Kidney tubule cell (primary cell): ENCODE results near the gene LY6G6D.
"Not testable (repeated sequence)": the region's sequence is repeated elsewhere in the genome, so short reads cannot be mapped to it uniquely, and the experiment has no call there.

ENCODE experiments used
- DNase-seq: peaks from one replicate; pipeline ENCODE4 v3.0.0-alpha.2; 2018; ENCODE audit warnings: low spot score

Gene LY6G6D

GRCh38 chr6:31692353-31692752 lies 22.8 kb upstream of the LY6G6D start:
- DNase-seq = no peak

- no peak for DNase-seq
Observed at GRCh38 chr6:31692886-31693285, 22.3 kb upstream of the LY6G6D start.

DNA sequence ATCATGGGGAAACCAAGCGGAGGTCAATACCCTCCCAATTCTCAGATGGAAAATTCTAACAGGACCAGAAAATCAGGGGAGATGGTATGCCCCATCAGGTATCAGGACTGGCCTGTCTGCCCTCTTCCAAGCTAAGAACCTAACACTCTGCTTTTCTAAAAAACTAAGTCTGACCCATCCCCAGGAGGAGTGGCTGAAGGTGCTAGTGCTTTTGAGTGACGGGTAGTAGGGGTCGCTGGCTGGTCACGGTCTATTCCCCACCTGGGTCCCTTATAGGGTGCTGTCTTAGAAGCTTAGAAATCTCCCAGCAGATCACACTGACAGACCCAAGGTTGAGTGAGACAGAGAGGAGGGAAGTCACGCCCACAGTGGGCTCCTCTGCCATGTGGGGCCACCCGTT lies 21.6 kb upstream of the LY6G6D start:
- DNase-seq = no peak

GRCh38 chr6:31697555-31697954 lies 17.6 kb upstream of the LY6G6D start:
- DNase-seq = peak; percentile 22

- DNase-seq = no peak
Observed at GRCh38 chr6:31700740-31701401, 14.3 kb upstream of the LY6G6D start.

- DNase-seq = peak; percentile 13
Observed at GRCh38 chr6:31701666-31702404, 13.3 kb upstream of the LY6G6D start.

GRCh38 chr6:31702405-31702818 lies 12.7 kb upstream of the LY6G6D start:
- DNase-seq = no peak

GRCh38 chr6:31702819-31703716 lies 12.1 kb upstream of the LY6G6D start, which contains the start of gene ABHD16A:
TSS of gene ABHD16A (minus strand) at chr6:31703324. CDS start at chr6:31703281, 43 bp downstream.
- peak; percentile 97 for DNase-seq

DNA sequence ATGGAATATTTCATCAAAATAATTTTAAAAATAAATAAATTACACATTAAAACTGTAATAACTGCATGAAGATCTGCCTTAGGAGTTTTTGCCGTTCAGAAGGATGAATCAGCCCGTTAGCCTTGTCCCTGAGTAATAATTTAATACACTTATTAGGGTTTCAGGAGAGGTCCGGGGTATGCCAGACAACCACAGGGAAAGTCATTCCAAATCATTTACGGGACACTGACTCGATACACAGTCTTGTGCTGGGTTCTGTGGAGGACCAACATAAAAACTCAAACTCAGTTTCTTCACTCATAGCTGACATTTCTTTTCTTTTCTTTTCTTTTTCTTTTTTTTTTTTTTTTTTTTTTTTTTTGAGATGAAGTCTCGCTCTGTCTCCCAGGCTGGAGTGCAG lies 9.2 kb upstream of the LY6G6D start:
- no peak for DNase-seq

- no peak for DNase-seq
Observed at GRCh38 chr6:31706599-31706998, 8.5 kb upstream of the LY6G6D start, which contains the start of gene LY6G6F. TSS of gene LY6G6F (plus strand) at chr6:31706866. CDS start at chr6:31706907, 41 bp downstream.

GRCh38 chr6:31707701-31708100 lies 7.4 kb upstream of the LY6G6D start:
- no peak for DNase-seq

GRCh38 chr6:31708224-31708623 lies 6.9 kb upstream of the LY6G6D start:
- no peak for DNase-seq

DNA sequence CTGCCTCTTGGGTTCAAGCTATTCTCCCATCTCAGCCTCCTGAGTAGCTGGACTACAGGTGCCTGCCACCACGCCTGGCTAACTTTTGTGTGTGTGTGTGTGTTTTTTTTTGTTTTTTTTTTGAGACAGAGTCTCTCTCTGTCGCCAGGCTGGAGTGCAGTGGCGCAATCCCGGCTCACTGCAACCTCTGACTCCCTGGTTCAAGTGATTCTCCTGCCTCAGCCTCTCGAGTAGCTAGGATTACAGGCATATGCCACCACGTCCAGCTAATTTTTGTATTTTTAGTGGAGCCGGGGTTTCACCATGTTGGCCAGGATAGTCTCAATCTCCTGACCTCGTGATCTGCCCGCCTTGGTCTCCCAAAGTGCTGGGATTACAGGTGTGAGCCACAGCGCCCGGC lies 6.0 kb upstream of the LY6G6D start:
- DNase-seq = not testable (repeated sequence)

DNA sequence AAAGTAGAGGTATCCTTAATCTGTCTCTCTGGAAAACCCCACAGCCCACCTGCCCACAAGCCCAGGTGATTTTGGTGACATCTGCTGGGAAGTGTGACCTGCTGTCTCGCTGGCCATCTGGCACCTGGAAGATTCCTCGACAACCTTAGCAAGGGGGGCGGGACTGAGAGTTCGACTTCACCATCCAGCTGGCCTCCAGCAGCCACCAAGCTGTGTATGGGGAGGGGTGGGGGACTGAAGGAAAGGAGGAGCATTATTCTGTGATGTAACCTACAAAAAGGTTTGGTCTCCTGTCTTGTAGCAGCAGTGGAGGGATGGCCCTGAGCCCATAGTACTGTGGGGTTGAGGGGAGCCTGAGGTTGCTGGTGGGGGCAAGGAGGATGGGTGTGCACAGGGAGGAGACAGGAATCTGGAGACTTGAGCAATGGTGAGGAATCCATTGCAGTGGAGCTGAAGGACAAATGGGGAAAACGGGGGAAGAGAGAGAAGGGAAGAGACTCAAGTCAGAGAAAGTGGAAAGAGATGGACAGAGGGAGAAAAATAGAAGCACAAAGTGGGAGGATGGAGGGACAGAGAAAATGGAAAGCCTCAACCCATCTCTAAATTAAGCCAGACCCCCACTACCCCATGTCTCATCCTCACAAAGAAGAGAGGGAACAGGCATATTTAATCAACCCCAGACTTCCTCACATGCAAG lies 4.5 kb upstream of the LY6G6D start:
- DNase-seq = no peak

- DNase-seq = no peak
Observed at GRCh38 chr6:31711233-31711632, 3.9 kb upstream of the LY6G6D start.

- DNase-seq = no peak
Observed at GRCh38 chr6:31712296-31712695, 2.9 kb upstream of the LY6G6D start.

DNA sequence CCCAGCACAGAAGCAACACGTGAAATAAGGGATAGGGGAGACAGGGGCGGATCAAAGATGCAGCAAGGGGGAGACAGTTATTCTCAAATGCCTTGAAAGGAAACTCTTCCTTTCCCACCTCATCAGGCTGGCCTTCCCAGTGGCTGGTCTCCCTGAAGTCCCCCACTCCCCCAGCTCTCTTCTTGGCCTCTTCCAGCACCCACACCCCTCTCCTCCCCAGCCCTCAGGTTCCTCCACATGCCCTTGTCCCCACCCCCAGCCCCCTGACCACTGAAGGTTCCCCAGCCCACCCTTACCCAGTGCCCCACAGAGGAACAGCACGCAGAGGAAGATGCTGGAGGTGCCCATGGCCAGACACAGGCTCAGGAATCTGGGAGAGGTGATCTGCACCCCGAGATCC lies 1.7 kb upstream of the LY6G6D start:
- no peak for DNase-seq

DNA sequence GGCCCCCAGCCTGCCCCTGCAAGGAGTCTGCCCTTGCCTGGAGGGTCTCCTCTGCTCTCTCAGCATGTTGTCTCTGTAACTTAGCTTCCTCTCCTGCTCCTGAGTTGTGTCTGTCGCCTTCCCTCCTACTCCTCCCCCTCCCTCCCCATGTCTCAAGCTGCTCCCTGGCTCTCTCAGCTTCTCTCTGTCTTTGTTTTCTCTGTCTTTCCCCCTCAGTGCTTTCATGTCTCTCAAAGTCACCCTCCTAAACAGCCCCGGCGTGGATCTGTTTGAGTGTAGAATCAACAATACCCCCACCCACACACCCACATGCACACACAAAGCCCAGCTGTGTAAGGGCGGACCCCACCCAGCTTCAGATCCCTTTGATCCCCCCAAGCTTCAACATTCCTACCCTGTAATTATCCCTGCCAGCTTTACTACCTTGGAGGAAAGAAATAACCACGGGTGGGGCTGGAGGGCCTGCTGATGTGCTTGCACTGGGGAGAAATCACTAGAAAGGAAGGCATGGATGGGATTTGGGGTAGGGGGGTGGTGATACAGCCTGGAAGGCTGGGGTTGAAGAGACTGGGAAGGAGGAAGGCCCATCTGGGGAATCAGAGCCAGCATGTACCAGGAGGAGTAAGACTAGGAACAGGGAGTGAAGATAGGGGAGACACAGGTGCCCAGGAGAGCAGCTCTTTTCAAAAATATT lies 1.0 kb upstream of the LY6G6D start:
- DNase-seq = no peak

- peak; percentile 48 for DNase-seq
Observed at GRCh38 chr6:31717499-31718222, 2.5 kb downstream of the LY6G6D start.

- DNase-seq = no peak
Observed at GRCh38 chr6:31718265-31718664, 3.1 kb downstream of the LY6G6D start.

DNA sequence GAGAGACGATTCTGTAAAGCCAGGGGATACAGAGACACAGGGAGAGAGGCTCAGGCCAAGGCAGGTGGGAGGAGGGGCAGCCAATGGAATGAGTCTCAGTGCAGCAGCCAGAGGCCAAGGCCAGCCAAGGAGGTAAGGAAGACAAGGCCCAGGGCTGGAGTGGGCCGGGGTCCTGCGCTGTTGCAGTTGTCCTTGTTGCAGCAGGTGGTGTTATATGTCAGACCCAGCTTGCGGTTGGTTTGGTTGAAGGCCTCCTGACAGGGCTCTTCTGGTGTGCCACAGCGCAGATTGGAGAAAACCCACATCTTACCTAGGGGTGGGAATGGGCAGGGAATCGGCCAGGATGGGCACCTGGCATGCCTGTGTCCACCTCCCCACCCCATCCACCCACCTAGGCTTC lies 3.9 kb downstream of the LY6G6D start:
- no peak for DNase-seq
